GM19395 (cell line): ENCODE measurements around the gene PM20D1.

Experiments used
- ATAC-seq: cut with Tn5 transposase; IDR thresholded peaks from one replicate; pipeline ENCODE4 v1.9.1; 2021; ENCODE audit warnings: mild to moderate bottlenecking, moderate library complexity; ENCODE audit not compliant: unreplicated experiment

The PM20D1 gene

GRCh38 chr1:205805082-205805711 is 44.7 kb downstream of the PM20D1 start:
- no peak for ATAC-seq

GRCh38 chr1:205804605-205805004 is 45.3 kb downstream of the PM20D1 start:
- no peak for ATAC-seq

DNA sequence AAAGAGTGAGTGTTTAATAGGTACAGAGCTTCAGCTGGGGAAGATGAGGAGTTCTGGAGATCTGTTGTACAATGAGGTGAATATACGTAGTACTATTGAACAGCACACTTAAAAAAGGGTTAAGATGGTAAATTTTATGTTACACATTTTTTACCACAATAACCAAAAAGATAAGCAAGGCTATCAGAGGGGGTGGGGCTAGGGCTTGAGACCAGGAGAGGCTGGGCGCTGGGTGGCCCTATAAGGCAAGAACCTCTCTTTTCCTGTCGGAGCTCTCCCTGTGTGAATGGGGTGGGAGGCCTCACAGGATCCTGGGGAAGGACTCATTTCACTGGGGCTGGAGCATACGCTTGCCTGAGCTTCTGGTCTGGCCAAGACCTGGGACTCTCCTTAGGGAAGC is 45.9 kb downstream of the PM20D1 start:
- ATAC-seq = no peak

GRCh38 chr1:205802060-205802459 is 47.9 kb downstream of the PM20D1 start:
- ATAC-seq = no peak

- no peak for ATAC-seq
Observed at GRCh38 chr1:205800981-205801703, 48.8 kb downstream of the PM20D1 start.

DNA sequence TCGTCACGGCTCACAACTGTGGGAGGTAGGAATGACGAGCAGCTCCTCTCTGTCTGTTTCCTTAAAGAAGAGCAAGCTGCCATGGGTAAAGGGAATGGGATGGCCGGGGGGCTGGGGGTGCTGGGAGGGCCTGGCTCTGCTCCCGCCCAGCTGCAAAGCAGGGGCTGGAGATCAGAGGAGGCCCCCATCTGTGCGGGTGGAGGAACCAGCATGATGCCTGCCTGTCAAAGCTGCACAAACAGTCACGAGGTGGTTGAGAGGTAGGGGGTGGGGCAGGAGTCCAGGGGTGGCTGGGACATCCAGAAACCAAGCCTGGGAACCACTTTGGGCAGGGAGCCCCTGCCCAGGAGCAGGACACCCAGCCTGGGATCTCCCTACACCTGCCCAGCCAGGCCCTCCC is 49.5 kb downstream of the PM20D1 start:
- no peak for ATAC-seq

- no peak for ATAC-seq
Observed at GRCh38 chr1:205798577-205798976, 51.4 kb downstream of the PM20D1 start.

- no peak for ATAC-seq
Observed at GRCh38 chr1:205797168-205797567, 52.8 kb downstream of the PM20D1 start.

DNA sequence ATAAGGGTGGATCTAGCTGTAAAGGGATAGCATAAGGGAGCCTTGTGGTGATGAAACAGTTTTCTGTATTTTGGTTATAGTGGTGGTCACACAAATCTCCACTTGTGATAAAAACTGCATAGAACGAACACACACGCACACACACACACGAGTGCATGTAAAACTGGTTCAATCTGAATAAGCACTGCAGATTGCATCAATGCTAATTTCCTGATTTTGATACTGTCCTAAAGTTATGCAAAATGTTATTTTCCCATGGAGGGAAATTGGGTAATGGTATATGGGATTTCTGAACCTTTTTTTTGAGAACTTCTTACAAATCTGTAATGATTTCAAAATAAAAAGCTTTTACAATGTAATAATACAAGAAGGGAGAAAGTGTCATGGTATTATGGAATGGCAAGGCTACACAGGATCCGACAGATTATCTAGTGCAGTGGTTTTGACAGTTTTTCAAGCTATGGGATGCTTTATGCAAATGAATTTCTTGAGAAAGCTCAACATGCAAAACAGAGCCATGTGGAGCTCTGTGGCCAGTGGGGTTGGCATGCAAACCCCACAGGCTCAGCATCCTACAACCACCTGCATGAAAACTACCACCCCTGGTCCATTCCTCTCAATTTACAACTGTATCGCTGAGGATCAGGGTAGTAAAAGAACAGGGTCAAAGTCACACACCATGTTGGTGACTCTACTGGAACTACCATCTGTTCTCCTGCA is 55.8 kb downstream of the PM20D1 start:
- no peak for ATAC-seq

DNA sequence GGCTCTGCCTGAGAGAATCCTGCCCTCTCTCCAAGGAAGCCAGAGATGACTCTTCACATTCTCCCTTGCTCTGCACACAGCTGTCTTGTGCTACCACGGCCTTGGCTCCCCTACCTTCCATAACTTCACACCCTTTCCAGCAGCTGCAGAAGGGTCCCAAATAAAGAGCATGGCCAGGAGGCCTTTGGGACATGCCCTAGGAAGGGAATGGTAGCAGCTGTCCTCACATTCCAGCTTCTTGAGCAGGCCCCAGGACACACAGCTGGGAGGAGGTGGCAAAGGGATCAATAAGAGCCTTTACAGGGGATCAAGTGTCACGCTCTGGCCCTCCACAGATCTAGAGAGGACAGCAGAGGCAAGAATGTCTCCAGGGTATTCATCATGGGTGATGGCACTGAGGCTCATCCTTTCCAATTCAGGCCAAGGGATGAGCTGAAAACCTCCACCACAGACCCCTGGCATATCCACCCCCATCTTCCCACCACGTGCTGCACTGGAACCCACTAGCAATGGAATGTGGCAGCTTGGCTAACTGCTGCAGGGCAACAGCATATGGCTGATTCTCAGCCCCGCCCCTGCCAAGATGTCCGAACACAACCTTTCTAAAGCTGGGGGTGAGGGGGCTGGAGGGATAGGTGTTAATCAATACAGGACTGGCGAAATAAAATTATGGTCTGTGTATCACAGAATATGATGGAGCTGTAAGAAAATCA is 56.8 kb downstream of the PM20D1 start:
- no peak for ATAC-seq

- no peak for ATAC-seq
Observed at GRCh38 chr1:205792481-205792881, 57.5 kb downstream of the PM20D1 start.

GRCh38 chr1:205791568-205792180 is 58.3 kb downstream of the PM20D1 start:
- peak; percentile 64 for ATAC-seq

- ATAC-seq = no peak
Observed at GRCh38 chr1:205787287-205787916, 62.5 kb downstream of the PM20D1 start.

GRCh38 chr1:205786601-205787000 is 63.3 kb downstream of the PM20D1 start:
- ATAC-seq = no peak

GRCh38 chr1:205785446-205785845 is 64.5 kb downstream of the PM20D1 start:
- no peak for ATAC-seq

DNA sequence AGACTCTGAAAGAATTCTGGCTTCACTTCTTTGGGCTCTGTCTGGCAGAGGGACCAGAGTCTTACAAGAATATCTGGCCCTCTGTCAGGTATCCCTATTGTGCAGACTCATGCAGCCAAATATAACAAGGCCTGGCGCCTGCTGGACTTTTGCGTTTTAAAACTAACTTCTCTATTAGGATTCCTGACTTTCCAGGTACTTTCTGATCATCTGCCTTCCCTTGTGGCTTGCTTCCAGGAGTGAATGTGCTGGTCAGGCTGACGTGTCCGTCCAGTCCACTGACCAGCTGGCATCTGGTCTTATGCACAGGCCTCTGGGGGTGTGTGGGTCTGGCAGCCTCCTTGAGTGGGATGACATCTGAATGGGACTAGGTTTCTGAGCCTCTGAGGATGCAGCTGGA is 66.0 kb downstream of the PM20D1 start:
- no peak for ATAC-seq

DNA sequence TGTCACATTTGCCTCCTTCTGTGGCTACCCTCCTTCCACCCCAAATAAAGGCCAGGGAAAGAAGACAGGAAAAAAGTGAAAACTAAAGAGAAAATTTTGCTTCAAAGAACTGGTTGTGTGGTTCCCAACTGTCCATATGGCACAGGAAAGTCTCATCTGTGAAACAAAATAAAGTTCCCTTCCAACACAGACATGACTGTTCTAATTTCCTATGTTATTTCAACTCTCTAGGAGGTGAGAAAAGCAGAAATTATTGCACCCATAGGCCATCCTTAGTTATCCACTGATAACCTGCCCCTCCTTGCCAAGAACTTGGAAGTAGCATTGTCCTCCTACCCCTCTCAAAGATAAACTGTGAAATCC is 66.5 kb downstream of the PM20D1 start:
- no peak for ATAC-seq

DNA sequence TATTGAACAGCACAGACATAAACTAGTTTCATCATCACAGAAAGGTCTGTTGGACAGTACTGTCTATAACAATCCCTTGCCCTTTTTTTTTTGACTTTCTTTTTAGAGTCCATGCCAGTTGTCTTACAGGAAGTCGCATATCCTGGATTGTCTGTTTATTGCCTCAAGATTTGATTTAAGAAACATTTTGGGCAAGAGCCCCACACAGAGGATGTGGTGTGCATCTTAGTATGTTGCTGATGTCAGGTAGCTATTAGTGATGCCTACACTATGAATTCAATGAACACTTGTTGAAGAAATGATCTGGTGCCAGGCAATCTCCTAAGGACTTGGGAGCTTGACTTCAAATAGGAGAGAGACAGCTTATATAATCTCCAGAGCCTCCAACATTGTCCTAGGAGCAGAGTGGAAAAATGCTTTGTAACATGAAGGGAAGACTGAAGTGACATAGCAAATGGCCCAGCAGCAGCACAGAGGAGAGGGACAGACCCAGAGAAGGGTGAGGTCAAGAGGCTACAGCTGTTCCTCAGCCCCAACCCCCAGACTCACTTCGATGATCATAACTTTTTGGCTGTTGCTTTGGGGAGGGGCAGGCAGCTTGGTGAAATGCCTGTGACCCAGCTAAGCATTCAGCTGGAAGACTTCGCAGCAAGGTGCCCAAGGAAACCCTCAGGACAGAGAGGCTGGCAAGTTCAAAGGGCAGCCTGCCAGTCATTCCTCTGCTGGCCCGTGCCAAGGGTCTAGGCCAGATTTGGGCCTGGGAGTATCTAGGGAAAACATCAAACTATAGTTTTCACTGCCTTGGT is 67.1 kb downstream of the PM20D1 start:
- ATAC-seq = no peak

- no peak for ATAC-seq
Observed at GRCh38 chr1:205780335-205780734, 69.6 kb downstream of the PM20D1 start.
